SK-N-SH treated with all-trans-retinoic acid at 6 μM for 48 hours (cell line): ENCODE results near the gene TRMT10A.

Experiments
- ATAC-seq: fragments of 200-7000 bp; cut with Tn5 transposase; 3 replicates; pipeline ENCODE4 v1.9.1; 2020; ENCODE audit warnings: mild to moderate bottlenecking, moderate library complexity
- ARNTL ChIP-seq: fragments of 450-650 bp; formaldehyde crosslinking; IDR thresholded peaks from 2 replicates; pipeline ENCODE4 v1.5.0; 2020; ENCODE audit warnings: low read depth, mild to moderate bottlenecking, moderate library complexity, borderline replicate concordance
- BACH2 ChIP-seq: fragments of 250-450 bp; sonication (Bioruptor Pico); IDR thresholded peaks from 2 replicates; pipeline ENCODE4 v1.9.0; 2021; ENCODE audit warnings: mild to moderate bottlenecking, borderline replicate concordance
- CREB5 ChIP-seq: fragments of 250-450 bp; sonication (Bioruptor Pico); IDR thresholded peaks from 2 replicates; pipeline ENCODE4 v1.5.1; 2020; ENCODE audit warnings: low read depth, mild to moderate bottlenecking, moderate library complexity
- CSRNP3 ChIP-seq: fragments of 250-450 bp; sonication (Bioruptor Pico); IDR thresholded peaks from 2 replicates; pipeline ENCODE4 v1.5.1; 2021; ENCODE audit warnings: mild to moderate bottlenecking, moderate library complexity
- ESRRG ChIP-seq: fragments of 250-450 bp; sonication (Bioruptor Pico); IDR thresholded peaks from 2 replicates; pipeline ENCODE4 v1.6.1; 2021; ENCODE audit warnings: mild to moderate bottlenecking
- GLIS3 ChIP-seq: fragments of 250-450 bp; sonication (Bioruptor Pico); IDR thresholded peaks from 2 replicates; pipeline ENCODE4 v1.5.0; 2020; ENCODE audit warnings: mild to moderate bottlenecking, moderate library complexity
- ISL1 ChIP-seq: fragments of 250-450 bp; sonication (Bioruptor Pico); IDR thresholded peaks from 2 replicates; pipeline ENCODE4 v2.1.2; 2022; ENCODE audit warnings: mild to moderate bottlenecking, moderate library complexity
- OSR1 ChIP-seq: fragments of 250-450 bp; sonication (Bioruptor Pico); IDR thresholded peaks from 2 replicates; pipeline ENCODE4 v1.8.0; 2022; ENCODE audit warnings: moderate library complexity, mild to moderate bottlenecking, inconsistent platforms
- POU6F1 ChIP-seq: fragments of 250-450 bp; sonication (Bioruptor Pico); IDR thresholded peaks from 2 replicates; pipeline ENCODE4 v1.8.0; 2021; ENCODE audit warnings: low read depth, mild to moderate bottlenecking, moderate library complexity, borderline replicate concordance
- PPARA ChIP-seq: fragments of 250-450 bp; sonication (Bioruptor Pico); IDR thresholded peaks from 2 replicates; pipeline ENCODE4 v1.5.0; 2020; ENCODE audit warnings: mild to moderate bottlenecking, borderline replicate concordance
- TCF4 ChIP-seq: fragments of 250-450 bp; sonication (Bioruptor Pico); IDR thresholded peaks from 2 replicates; pipeline ENCODE4 v1.8.0; 2021; ENCODE audit warnings: mild to moderate bottlenecking, moderate library complexity, borderline replicate concordance
- TOX ChIP-seq: fragments of 250-450 bp; sonication (Bioruptor Pico); IDR thresholded peaks from 2 replicates; pipeline ENCODE4 v1.8.0; 2021; ENCODE audit warnings: mild to moderate bottlenecking, moderate library complexity, borderline replicate concordance
- TSHZ2 ChIP-seq: fragments of 250-450 bp; sonication (Bioruptor Pico); IDR thresholded peaks from 2 replicates; pipeline ENCODE4 v1.5.0; 2020; ENCODE audit warnings: mild to moderate bottlenecking, moderate library complexity
- ZC3H10 ChIP-seq: fragments of 250-450 bp; sonication (Bioruptor Pico); IDR thresholded peaks from 2 replicates; pipeline ENCODE4 v1.5.1; 2021; ENCODE audit warnings: mild to moderate bottlenecking, moderate library complexity
- ZFP3 ChIP-seq: fragments of 250-450 bp; sonication (Bioruptor Pico); IDR thresholded peaks from 2 replicates; pipeline ENCODE4 v1.5.0; 2020; ENCODE audit warnings: mild to moderate bottlenecking, moderate library complexity
- ZFP30 ChIP-seq: fragments of 450-650 bp; formaldehyde crosslinking; IDR thresholded peaks from 2 replicates; pipeline ENCODE4 v1.5.0; 2022; ENCODE audit warnings: mild to moderate bottlenecking, moderate library complexity
- ZNF565 ChIP-seq: fragments of 450-650 bp; formaldehyde crosslinking; conservative IDR thresholded peaks from 2 replicates; pipeline ENCODE4 v1.5.0; 2020; ENCODE audit warnings: low read depth, mild to moderate bottlenecking, moderate library complexity
- ZNF70 ChIP-seq: fragments of 450-650 bp; formaldehyde crosslinking; IDR thresholded peaks from 2 replicates; pipeline ENCODE4 v1.5.0; 2020; ENCODE audit warnings: mild to moderate bottlenecking, moderate library complexity

TRMT10A gene

GRCh38 chr4:99593781-99594641, 30.2 kb upstream of the TRMT10A start:
- ATAC-seq: no peak
- no peak for TF ChIP-seq PPARA (CRISPR knock-in tag)
- no peak for TF ChIP-seq ARNTL
- no peak for TF ChIP-seq TSHZ2
- TF ChIP-seq ZNF565 (CRISPR knock-in tag): no peak
- TF ChIP-seq ZC3H10: no peak
- no peak for TF ChIP-seq CSRNP3 (CRISPR knock-in tag)
- TF ChIP-seq ZFP30: no peak
- TF ChIP-seq TCF4 (CRISPR knock-in tag): no peak
- no peak for TF ChIP-seq ZNF70 (CRISPR knock-in tag)
- no peak for TF ChIP-seq CREB5 (CRISPR knock-in tag)
- TF ChIP-seq, all 23 proteins: peak for 0

GRCh38 chr4:99591757-99592156, 27.9 kb upstream of the TRMT10A start:
- no peak for TF ChIP-seq ZFP30
- TF ChIP-seq PPARA (CRISPR knock-in tag): no peak
- TF ChIP-seq, all 23 proteins: peak for 0
- no peak for ATAC-seq

GRCh38 chr4:99587803-99588202, 24.0 kb upstream of the TRMT10A start:
- TF ChIP-seq POU6F1 (CRISPR knock-in tag): no peak
- TF ChIP-seq ZNF70 (CRISPR knock-in tag): no peak
- TF ChIP-seq PPARA (CRISPR knock-in tag): no peak
- no peak for ATAC-seq

GRCh38 chr4:99587309-99587708, 23.5 kb upstream of the TRMT10A start:
- no peak for ATAC-seq
- TF ChIP-seq PPARA (CRISPR knock-in tag) (no peak), ZNF565 (CRISPR knock-in tag) (no peak), TCF4 (CRISPR knock-in tag) (no peak), OSR1 (CRISPR knock-in tag) (no peak), ESRRG (CRISPR knock-in tag) (no peak), ZFP3 (CRISPR knock-in tag) (no peak), CSRNP3 (CRISPR knock-in tag) (no peak), GLIS3 (CRISPR knock-in tag) (no peak), ZC3H10 (no peak), ARNTL (no peak), BACH2 (no peak), TOX (CRISPR knock-in tag) (no peak), ZFP30 (no peak), POU6F1 (CRISPR knock-in tag) (no peak), CREB5 (CRISPR knock-in tag) (no peak), ISL1 (CRISPR knock-in tag) (no peak)
